ENCODE data around the gene SS18.

Gene SS18

GRCh38 chr18:26089293-26090129, 902 bp downstream of the SS18 start:
- Histone ChIP-seq H3K27me3 (ENCODE audit: low read depth) (no peaks in the 10 kb centered on the region), H3K36me3 (replicated peaks) (peaks cover 20% of the 10 kb centered on the region), H3K4me1 (peaks cover 20% of the 10 kb centered on the region), H3K9me3 (no peaks in the 10 kb centered on the region), H3K4me3 (peak overlapping the region; percentile 99)
- peak; percentile 32 to 36 for DNase-seq (ENCODE audit: low spot score in 2 of 2)
- in situ Hi-C loops (cut with MboI; ENCODE audit: low sequenced_read_pairs), result no loop called here

- H3K27me3 ChIP-seq (ENCODE audit: low read depth), result no peaks in the 10 kb centered on the region
- no peaks in the 10 kb centered on the region for H3K9me3 ChIP-seq
- peak in 1 of 2 experiments; percentile 25 for DNase-seq (ENCODE audit: low spot score in 2 of 2)
- peak overlapping the region; percentile 99 for H3K4me3 ChIP-seq
- in situ Hi-C loops (cut with MboI; ENCODE audit: low sequenced_read_pairs), result no loop called here
- H3K36me3 ChIP-seq (replicated peaks), result peaks cover 26% of the 10 kb centered on the region
- H3K4me1 ChIP-seq, result peaks cover 20% of the 10 kb centered on the region
These were observed 1.9 kb downstream of the SS18 start for GRCh38 chr18:26088487-26088886.

DNA sequence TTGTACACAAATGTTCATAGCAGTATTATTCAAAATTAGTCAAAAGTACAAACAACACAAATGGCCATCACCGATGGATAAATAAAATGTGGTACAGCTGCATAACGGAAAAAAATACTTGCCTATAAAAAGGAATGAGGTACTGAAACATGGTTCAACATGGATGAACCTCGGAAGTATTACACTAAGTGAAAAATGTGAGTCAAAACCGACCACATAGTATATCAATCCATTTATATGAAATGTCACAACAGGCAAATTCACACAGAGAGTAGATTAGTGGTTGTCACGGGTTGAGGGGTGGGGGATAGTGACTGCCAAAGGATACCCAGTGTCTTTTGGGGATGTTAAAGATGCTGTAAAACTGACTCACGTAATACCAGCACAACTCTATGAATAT, 3.5 kb downstream of the SS18 start:
- H3K9me3 ChIP-seq, result no peaks in the 10 kb centered on the region
- no peaks in the 10 kb centered on the region for H3K27me3 ChIP-seq (ENCODE audit: low read depth)
- no peak overlapping the region for H3K4me3 ChIP-seq
- in situ Hi-C loops (cut with MboI; ENCODE audit: low sequenced_read_pairs), result no loop called here
- DNase-seq (ENCODE audit: low spot score in 2 of 2), result no peak
- H3K36me3 ChIP-seq (replicated peaks), result peaks cover 26% of the 10 kb centered on the region
- peaks cover 16% of the 10 kb centered on the region for H3K4me1 ChIP-seq

DNA sequence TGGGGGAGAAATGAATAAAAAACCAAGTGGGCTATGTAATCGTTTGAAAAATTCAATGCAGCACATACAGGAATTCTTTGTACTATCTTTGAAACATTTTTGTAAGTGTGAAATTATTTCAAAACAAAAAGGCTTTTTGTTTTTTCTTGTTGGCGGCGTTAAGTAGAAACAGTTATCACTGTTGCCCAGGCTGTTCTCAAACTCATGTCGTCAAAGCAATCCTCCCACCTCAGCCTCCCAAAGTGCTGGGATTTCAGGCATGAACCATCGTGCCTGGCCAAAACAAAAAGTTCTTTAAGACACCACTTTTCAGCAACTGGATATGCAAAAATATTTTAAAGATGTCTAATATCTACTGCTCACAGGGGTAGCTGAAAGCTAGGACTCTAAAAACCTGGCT, 5.4 kb downstream of the SS18 start:
- Histone ChIP-seq H3K27me3 (ENCODE audit: low read depth) (no peaks in the 10 kb centered on the region), H3K9me3 (no peaks in the 10 kb centered on the region), H3K36me3 (replicated peaks) (peaks cover 31% of the 10 kb centered on the region), H3K4me1 (peaks cover 11% of the 10 kb centered on the region), H3K4me3 (no peak overlapping the region)
- in situ Hi-C loops (cut with MboI; ENCODE audit: low sequenced_read_pairs), result no loop called here
- DNase-seq (ENCODE audit: low spot score in 2 of 2), result no peak

DNA sequence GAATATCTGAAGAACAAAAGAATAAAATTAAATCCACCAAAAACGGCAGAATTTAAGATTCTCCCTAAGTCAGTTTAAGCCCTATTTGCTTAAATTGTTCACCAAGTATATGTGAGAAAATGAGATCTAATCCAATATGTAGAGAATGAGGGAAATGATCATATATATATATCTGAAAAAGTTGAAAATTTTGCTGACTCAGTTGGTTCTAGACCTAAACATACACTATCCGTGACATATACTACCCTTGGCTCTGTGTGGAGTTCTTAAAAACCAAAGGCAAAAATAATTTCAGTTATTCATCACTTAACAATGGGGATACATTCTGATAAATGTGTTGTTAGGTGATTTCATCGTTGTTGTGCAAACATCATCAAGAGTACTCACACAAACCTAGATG, 7.3 kb downstream of the SS18 start:
- Histone ChIP-seq H3K4me3 (no peak overlapping the region), H3K36me3 (replicated peaks) (peaks cover 32% of the 10 kb centered on the region)
- in situ Hi-C loops (cut with MboI; ENCODE audit: low sequenced_read_pairs), result no loop called here

GRCh38 chr18:26082475-26082874, 7.9 kb downstream of the SS18 start:
- peaks cover 2% of the 10 kb centered on the region; the same call in 1 of the 2 replicates for H3K4me1 ChIP-seq
- DNase-seq (ENCODE audit: low spot score in 2 of 2), result no peak

More for the DNA sequence above, 7.3 kb downstream of the SS18 start:
- DNase-seq (ENCODE audit: low spot score in 2 of 2), result no peak
- H3K4me1 ChIP-seq, result peaks cover 8% of the 10 kb centered on the region
- no peaks in the 10 kb centered on the region for H3K27me3 ChIP-seq (ENCODE audit: low read depth)
- no peaks in the 10 kb centered on the region for H3K9me3 ChIP-seq

GRCh38 chr18:26074246-26074645, 16.2 kb downstream of the SS18 start:
- DNase-seq (ENCODE audit: low spot score in 2 of 2), result no peak
- in situ Hi-C loops (cut with MboI; ENCODE audit: low sequenced_read_pairs), result no loop called here
- Histone ChIP-seq H3K9me3 (no peaks in the 10 kb centered on the region), H3K4me3 (no peak overlapping the region), H3K4me1 (no peaks in the 10 kb centered on the region), H3K27me3 (ENCODE audit: low read depth) (no peaks in the 10 kb centered on the region), H3K36me3 (replicated peaks) (peaks cover 34% of the 10 kb centered on the region)

More at GRCh38 chr18:26082475-26082874, 7.9 kb downstream of the SS18 start:
- Histone ChIP-seq H3K4me3 (no peak overlapping the region), H3K27me3 (ENCODE audit: low read depth) (no peaks in the 10 kb centered on the region), H3K36me3 (replicated peaks) (peaks cover 34% of the 10 kb centered on the region), H3K9me3 (no peaks in the 10 kb centered on the region)
- in situ Hi-C loops (cut with MboI; ENCODE audit: low sequenced_read_pairs), result no loop called here

DNA sequence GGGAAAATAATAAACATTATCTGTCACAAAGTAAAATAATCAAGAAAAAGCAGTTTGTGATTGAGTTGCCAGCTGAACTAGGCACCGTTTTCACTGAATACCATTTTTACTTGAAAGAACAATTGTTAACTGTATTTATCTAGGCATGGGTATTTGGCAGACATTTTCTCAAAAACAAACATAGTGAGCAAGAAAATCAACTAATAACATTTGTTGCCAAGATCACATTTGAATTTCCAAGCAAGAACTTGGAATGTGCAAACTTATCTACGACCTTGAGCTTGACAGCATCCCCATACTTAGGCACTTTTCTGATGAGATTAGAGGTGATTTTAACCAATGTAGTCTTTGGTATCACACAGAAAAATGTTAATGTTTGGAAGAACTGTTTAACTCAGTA, 16.7 kb downstream of the SS18 start:
- Histone ChIP-seq H3K4me1 (no peaks in the 10 kb centered on the region), H3K4me3 (no peak overlapping the region), H3K9me3 (no peaks in the 10 kb centered on the region), H3K27me3 (ENCODE audit: low read depth) (no peaks in the 10 kb centered on the region), H3K36me3 (replicated peaks) (peaks cover 34% of the 10 kb centered on the region)
- in situ Hi-C loops (cut with MboI; ENCODE audit: low sequenced_read_pairs), result no loop called here
- DNase-seq (ENCODE audit: low spot score in 2 of 2), result no peak

DNA sequence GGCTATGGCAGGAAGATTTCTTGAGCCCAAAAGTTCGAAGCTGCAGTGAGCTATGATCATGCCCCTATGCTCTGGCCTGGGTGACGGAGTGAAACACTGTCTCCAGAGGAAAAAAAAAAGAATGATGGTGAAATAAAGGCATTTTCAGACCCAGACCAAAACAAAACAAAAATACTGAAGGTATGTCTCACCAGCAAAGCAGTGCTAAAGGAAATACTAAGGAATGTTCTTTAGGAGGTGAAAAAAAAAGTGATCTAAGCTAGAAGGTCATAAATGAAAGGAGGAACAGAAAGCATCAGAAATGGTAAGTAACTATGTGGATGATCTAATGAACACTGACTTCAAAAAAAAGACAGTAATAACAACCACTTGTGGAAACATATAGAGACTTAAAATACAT, 18.7 kb downstream of the SS18 start:
- Histone ChIP-seq H3K4me1 (no peaks in the 10 kb centered on the region), H3K36me3 (replicated peaks) (peaks cover 41% of the 10 kb centered on the region), H3K9me3 (no peaks in the 10 kb centered on the region), H3K4me3 (no peak overlapping the region), H3K27me3 (ENCODE audit: low read depth) (no peaks in the 10 kb centered on the region)
- DNase-seq (ENCODE audit: low spot score in 2 of 2), result no peak
- in situ Hi-C loops (cut with MboI; ENCODE audit: low sequenced_read_pairs), result no loop called here

DNA sequence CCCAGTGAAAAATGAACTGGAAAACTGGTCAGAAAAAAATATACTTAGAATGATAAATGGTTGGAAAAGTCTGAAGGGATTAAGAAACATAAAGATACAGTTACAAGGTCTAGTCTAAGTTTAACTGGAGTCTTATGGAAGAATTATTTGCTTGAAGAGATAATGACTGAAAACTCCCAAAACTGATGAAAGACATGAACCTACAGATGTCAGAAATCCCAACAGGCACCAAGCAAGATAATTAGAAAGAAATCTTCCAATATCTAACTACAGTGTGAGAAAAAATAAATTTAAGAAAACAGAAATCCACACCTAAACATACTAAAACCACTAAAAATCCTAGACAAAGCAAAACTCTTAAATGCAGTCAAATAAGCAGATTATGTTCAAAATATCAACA, 19.4 kb downstream of the SS18 start:
- in situ Hi-C loops (cut with MboI; ENCODE audit: low sequenced_read_pairs), result no loop called here
- no peak overlapping the region for H3K4me3 ChIP-seq
- H3K27me3 ChIP-seq (ENCODE audit: low read depth), result no peaks in the 10 kb centered on the region
- H3K9me3 ChIP-seq, result no peaks in the 10 kb centered on the region
- H3K36me3 ChIP-seq (replicated peaks), result peaks cover 36% of the 10 kb centered on the region
- no peak for DNase-seq (ENCODE audit: low spot score in 2 of 2)
- no peaks in the 10 kb centered on the region for H3K4me1 ChIP-seq

DNA sequence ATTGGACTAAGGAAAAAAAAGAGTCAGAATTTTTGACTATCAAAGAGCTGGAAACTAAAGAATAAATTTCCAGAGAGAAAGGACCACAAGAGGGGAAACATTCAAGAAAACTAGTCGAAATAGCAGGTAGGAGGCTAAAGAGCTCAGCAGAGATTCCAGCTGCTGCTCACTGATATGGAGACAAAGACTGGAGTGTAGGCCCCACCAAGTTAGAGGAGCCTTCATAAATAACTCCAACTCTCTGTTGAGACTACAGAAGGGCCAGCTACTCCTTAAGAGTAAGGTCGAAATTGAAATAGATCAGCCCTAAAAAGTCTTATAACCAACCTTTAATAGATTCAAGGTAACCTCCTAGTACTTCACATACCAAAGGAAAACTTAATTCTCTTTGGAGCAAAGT, 31.1 kb downstream of the SS18 start:
- in situ Hi-C loops (cut with MboI; ENCODE audit: low sequenced_read_pairs), result no loop called here
- Histone ChIP-seq H3K4me1 (no peaks in the 10 kb centered on the region), H3K9me3 (no peaks in the 10 kb centered on the region), H3K36me3 (replicated peaks) (peaks cover 18% of the 10 kb centered on the region), H3K27me3 (ENCODE audit: low read depth) (no peaks in the 10 kb centered on the region), H3K4me3 (no peak overlapping the region)
- no peak for DNase-seq (ENCODE audit: low spot score in 2 of 2)

- in situ Hi-C loops (cut with MboI; ENCODE audit: low sequenced_read_pairs), result no loop called here
- no peak overlapping the region for H3K4me3 ChIP-seq
- H3K9me3 ChIP-seq, result no peaks in the 10 kb centered on the region
- H3K36me3 ChIP-seq (replicated peaks), result peaks cover 22% of the 10 kb centered on the region
- H3K27me3 ChIP-seq (ENCODE audit: low read depth), result no peaks in the 10 kb centered on the region
- H3K4me1 ChIP-seq, result no peaks in the 10 kb centered on the region
- no peak for DNase-seq (ENCODE audit: low spot score in 2 of 2)
These were observed 33.1 kb downstream of the SS18 start for GRCh38 chr18:26057344-26057773.

DNA sequence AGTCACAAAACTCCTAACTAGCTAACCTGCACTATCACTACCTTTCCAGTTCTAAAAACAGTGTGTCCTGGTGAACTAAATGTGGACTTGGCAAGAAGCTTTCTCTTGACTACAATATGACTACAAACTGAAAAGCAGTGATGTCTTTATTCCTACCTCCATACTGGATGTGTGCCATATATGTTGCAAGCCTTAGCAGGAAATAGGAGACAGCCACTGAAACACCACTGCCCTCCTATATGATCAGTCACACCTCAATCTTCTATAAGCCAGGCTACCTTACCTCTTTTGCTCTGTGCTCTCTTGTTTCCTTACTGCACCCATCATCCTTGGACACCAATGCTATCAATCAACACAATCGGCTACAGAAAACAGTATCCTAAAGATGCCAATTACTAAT, 34.1 kb downstream of the SS18 start:
- Histone ChIP-seq H3K36me3 (replicated peaks) (peaks cover 24% of the 10 kb centered on the region), H3K4me1 (no peaks in the 10 kb centered on the region), H3K27me3 (ENCODE audit: low read depth) (no peaks in the 10 kb centered on the region), H3K9me3 (no peaks in the 10 kb centered on the region), H3K4me3 (no peak overlapping the region)
- in situ Hi-C loops (cut with MboI; ENCODE audit: low sequenced_read_pairs), result no loop called here
- DNase-seq (ENCODE audit: low spot score in 2 of 2), result no peak

GRCh38 chr18:26052505-26052904, 37.9 kb downstream of the SS18 start:
- no peaks in the 10 kb centered on the region for H3K9me3 ChIP-seq
- in situ Hi-C loops (cut with MboI; ENCODE audit: low sequenced_read_pairs), result no loop called here
- no peaks in the 10 kb centered on the region for H3K4me1 ChIP-seq
- DNase-seq (ENCODE audit: low spot score in 2 of 2), result no peak
- H3K27me3 ChIP-seq (ENCODE audit: low read depth), result no peaks in the 10 kb centered on the region
- H3K4me3 ChIP-seq, result no peak overlapping the region
- H3K36me3 ChIP-seq (replicated peaks), result peaks cover 25% of the 10 kb centered on the region
